Pancreas (tissue), 10 donors: Measurements from ENCODE around the gene ARRB1. TPM values are rescaled to one million over a fixed set of nuclear protein-coding genes. Genes with fewer than 3 reads are reported as not detected.

Experiments used
- ATAC-seq, 4 donors: fragments of 200-7000 bp; cut with Tn5 transposase; one replicate each; pipeline versions ENCODE4 v1.8.0 to v1.9.1; 2020; ENCODE audit warnings: mild to moderate bottlenecking in 4 of 4, moderate library complexity in 4 of 4
- DNase-seq, 6 donors: peaks; one replicate each; pipeline ENCODE4 v3.0.0-alpha.2; 2020
- FAIRE-seq: peaks from 2 replicates; lab custom pipeline; 2012; peaks lifted over from hg19 to GRCh38; lab: Jason Lieb, UNC
- H3K27ac ChIP-seq, 4 donors: fragments of 200-600 bp; sonication (generic); 1 replicate in 3 of 4; 2 replicates in 1 of 4; pipeline versions ENCODE4 v1.5.0 to v1.8.0; 2020
- H3K27me3 ChIP-seq, 4 donors: fragments of 200-600 bp; one replicate each; pipeline ENCODE4 v1.8.0; 2021
- H3K36me3 ChIP-seq, 3 donors: fragments of 200-600 bp; sonication (generic) in 1 of 3; one replicate each; pipeline versions ENCODE4 v1.5.0 to v1.8.0; 2020 to 2021
- H3K4me1 ChIP-seq, 3 donors: fragments of 200-600 bp; one replicate each; pipeline ENCODE4 v1.8.0; 2021
- H3K4me3 ChIP-seq, 4 donors: fragments of 200-600 bp; sonication (generic) in 2 of 4; one replicate each; pipeline versions ENCODE4 v1.5.0 to v1.8.0; 2020 to 2021
- H3K9me3 ChIP-seq, 4 donors: fragments of 200-600 bp; one replicate each; pipeline ENCODE4 v1.8.0; 2021
- CTCF ChIP-seq, 4 donors: fragments of 200-600 bp; sonication (generic) in 3 of 4; IDR thresholded peaks; one replicate each; pipeline versions ENCODE4 v1.5.0 to v1.8.0; 2021; ENCODE audit warnings: antibody characterized with exemption in 4 of 4
- WGBS, 2 donors: extraction: QIAGEN DNeasy Blood & Tissue Kit; methylation state at CpG; one replicate each; pipeline ENCODE4 v1.1.7; 2013; 5-methylcytosine and 5-hydroxymethylcytosine counted together
- intact Hi-C, 3 donors: fragments of 100-400 bp; cut with DNase I; formaldehyde crosslinking; loops; one replicate each; pipeline versions ENCODE4 v1.11.1 to v1.14.2; 2022
- polyA plus RNA-seq, 2 donors: library from polyadenylated mRNA; stranded (reverse); fragments of 200-250 nt; gene quantifications; one replicate each; pipeline ENCODE4 v1.2.3, GENCODE V29; 2013
- total RNA-seq, 6 donors: library from RNA; stranded (reverse); fragmentation: NEBNext Ultra II Directional in 4 of 6; extraction: Animal tissue kit (Norgen Biotek cat#: 25700) in 4 of 6; gene quantifications; one replicate each; pipeline versions ENCODE4 v1.2.1 to v1.2.4, GENCODE V29; 2021 to 2023
- donor health status: healthy with polysubstance abuse.
- donor health status: DM: no; HTN: no; CAD: no; lungs with moderate emphysema.
- donor health status: DM: no; HTN: no; CAD: no.
- donor health status: control.
- donor health status: control.
- donor health status: Bipolar disorder and iron deficiency.
- donor health status: DM: yes; HTN: yes; CAD: no.
- donor health status: DM: no; HTN: no; CAD: no.
- donor health status: DM: no; HTN: no; CAD: no.
- donor health status: DM: yes; HTN: yes; CAD: no.

ARRB1 gene
- total and polyA plus RNA-seq, 8 donors: 7.8 to 68.1 (median 33.0) TPM

GRCh38 chr11:75351791-75352587 lies 528 bp upstream of the ARRB1 start:
- 1 to 2% methylated on average over 39 to 64 of the region's 64 CpGs for WGBS, 2 donors
- H3K27me3 ChIP-seq: no peaks in the 10 kb centered on the region
- H3K4me1 ChIP-seq: peaks cover 8 to 29% (median 23%) of the 10 kb centered on the region in 3 donors
- peak overlapping the region; percentile 33 to 92 (median 80) for H3K4me3 ChIP-seq
- H3K27ac ChIP-seq: peak overlapping the region; percentile 39 to 87 (median 85)
- FAIRE-seq (no peak), DNase-seq (peak; percentile 67 to 86 (median 70)), ATAC-seq (peak; percentile 29 to 55 (median 52))
- H3K36me3 ChIP-seq: no peaks in the 10 kb centered on the region
- intact Hi-C loops: loop anchor here in 1 of 3 donors (10.0 kb wide), 1 partner anchor 57 kb away; no protein-coding TSS in a partner anchor
- TF ChIP-seq CTCF (IDR thresholded peaks at IDR 0.05): no peak
- no peaks in the 10 kb centered on the region for H3K9me3 ChIP-seq

- DNase-seq (peak; percentile 67 to 89 (median 76)), ATAC-seq (peak; percentile 55 to 69 (median 58)), FAIRE-seq (no peak)
- Histone ChIP-seq H3K27ac (peak overlapping the region; percentile 83 to 87 (median 85)), H3K36me3 (no peaks in the 10 kb centered on the region), H3K27me3 (no peaks in the 10 kb centered on the region), H3K9me3 (no peaks in the 10 kb centered on the region), H3K4me3 (peak overlapping the region; percentile 40 to 92 (median 80)), H3K4me1 (peaks cover 15 to 33% (median 27%) of the 10 kb centered on the region in 3 donors)
- intact Hi-C loops: loop anchor here in 1 of 3 donors (10.0 kb wide), 1 partner anchor 56 kb away; no protein-coding TSS in a partner anchor
- WGBS, 2 donors: 4 to 5% methylated on average over 38 to 47 of the region's 47 CpGs
- TF ChIP-seq CTCF (IDR thresholded peaks at IDR 0.05): no peak
These were observed 519 bp downstream of the ARRB1 start for GRCh38 chr11:75350743-75351540.

- Histone ChIP-seq H3K9me3 (no peaks in the 10 kb centered on the region), H3K4me1 (peaks cover 15 to 33% (median 27%) of the 10 kb centered on the region in 3 donors), H3K27me3 (no peaks in the 10 kb centered on the region), H3K27ac (peak overlapping the region; percentile 83 to 87 (median 85)), H3K4me3 (peak overlapping the region in 3 of 4 donors; percentile 74 to 92 (median 85)), H3K36me3 (no peaks in the 10 kb centered on the region)
- 53 to 64% methylated on average over 9 of the region's 9 CpGs for WGBS, 2 donors
- no peak for TF ChIP-seq CTCF (IDR thresholded peaks at IDR 0.05)
- intact Hi-C loops: loop anchor here in 1 of 3 donors (10.0 kb wide), 1 partner anchor 55 kb away; no protein-coding TSS in a partner anchor
- no peak for ATAC-seq
- FAIRE-seq: no peak
- DNase-seq: peak in 1 of 6 donors; percentile 20
These were observed 1.2 kb downstream of the ARRB1 start for GRCh38 chr11:75350122-75350742.

- TF ChIP-seq CTCF (IDR thresholded peaks at IDR 0.05): no peak
- intact Hi-C loops: loop anchor here in 1 of 3 donors (10.0 kb wide), 1 partner anchor 55 kb away; no protein-coding TSS in a partner anchor
- Histone ChIP-seq H3K4me3 (peak overlapping the region in 2 of 4 donors; percentile 85 to 92), H3K9me3 (no peaks in the 10 kb centered on the region), H3K27me3 (no peaks in the 10 kb centered on the region), H3K36me3 (no peaks in the 10 kb centered on the region), H3K27ac (peak overlapping the region; percentile 83 to 87 (median 85)), H3K4me1 (peaks cover 21 to 35% (median 27%) of the 10 kb centered on the region in 3 donors)
- ATAC-seq: no peak
- WGBS, 2 donors: 85 to 87% methylated on average over 4 of the region's 4 CpGs
- FAIRE-seq: no peak
- peak in 1 of 6 donors; percentile 56 for DNase-seq
These were observed 1.8 kb downstream of the ARRB1 start for GRCh38 chr11:75349521-75350116.
